PC-3 (cell line): ENCODE results near the gene NOVA1. TPM values are rescaled to one million over a fixed set of nuclear protein-coding genes. Genes with fewer than 3 reads are reported as not detected.

Source experiments
- ATAC-seq: fragments of 200-7000 bp; cut with Tn5 transposase; 2 replicates; pipeline ENCODE4 v1.9.1; 2020; ENCODE audit warnings: mild to moderate bottlenecking, moderate library complexity
- BruUV-seq: library from RNA; stranded (reverse); fragments of 400-500 nt; replicated peaks from 2 replicates; lab custom pipeline; 2021; lab: Mats Ljungman, UMichigan
- CTCF ChIA-PET: fragments of 300-600 bp; sonication (Branson Sonifier 250); formaldehyde crosslinking; loops from one replicate; lab custom pipeline; 2022; ENCODE audit warnings: antibody characterized with exemption; lab: Charles Lee
- POLR2A ChIA-PET: fragments of 300-600 bp; sonication (Branson Sonifier 250); formaldehyde crosslinking; loops from one replicate; lab custom pipeline; 2022; ENCODE audit warnings: antibody characterized with exemption; ENCODE audit not compliant: unreplicated experiment; lab: Charles Lee
- DNase-seq: peaks from one replicate; pipeline ENCODE4 v3.0.0-alpha.2; 2015
- H2AFZ ChIP-seq: fragments of 300-600 bp; sonication (generic); 2 replicates; pipeline ENCODE4 v1.6.0; 2016; ENCODE audit warnings: antibody characterized with exemption, low read length
- H3F3A ChIP-seq: fragments of 300-600 bp; sonication (generic); one replicate; pipeline ENCODE4 v1.6.0; 2017; ENCODE audit warnings: antibody characterized with exemption, low read length, control low read depth, mild to moderate bottlenecking; ENCODE audit not compliant: unreplicated experiment
- H3K27ac ChIP-seq: fragments of 300-600 bp; sonication (generic); 2 replicates; pipeline ENCODE4 v1.5.1; 2016; ENCODE audit warnings: mild to moderate bottlenecking, low read length
- H3K27me3 ChIP-seq: fragments of 300-600 bp; sonication (generic); 2 replicates; pipeline ENCODE4 v1.6.1; 2016; ENCODE audit warnings: low read length, mixed read lengths
- H3K36me3 ChIP-seq: fragments of 300-600 bp; sonication (generic); 2 replicates; pipeline ENCODE4 v1.6.1; 2016; ENCODE audit warnings: low read depth, mixed run types, low read length, mixed read lengths
- H3K4me1 ChIP-seq: fragments of 300-600 bp; sonication (generic); 2 replicates; pipeline ENCODE4 v1.5.1; 2016; ENCODE audit warnings: low read length; ENCODE audit not compliant: insufficient read depth
- H3K4me2 ChIP-seq: fragments of 300-600 bp; sonication (generic); 2 replicates; pipeline ENCODE4 v1.6.0; 2016; ENCODE audit warnings: low read length
- H3K4me3 ChIP-seq: fragments of 300-600 bp; sonication (generic); 2 replicates; pipeline ENCODE4 v1.5.1; 2016; ENCODE audit warnings: mild to moderate bottlenecking, low read length, mixed read lengths
- H3K79me2 ChIP-seq: fragments of 300-600 bp; sonication (generic); 2 replicates; pipeline ENCODE4 v1.6.1; 2017; ENCODE audit warnings: low read length, mixed read lengths
- H3K9ac ChIP-seq: fragments of 300-600 bp; sonication (generic); 2 replicates; pipeline ENCODE4 v1.6.0; 2016; ENCODE audit warnings: mild to moderate bottlenecking, low read length
- H3K9me2 ChIP-seq: fragments of 300-600 bp; sonication (generic); replicated peaks from 2 replicates; pipeline ENCODE4 v1.6.1; 2016; ENCODE audit warnings: mixed run types, low read length, mixed read lengths
- H3K9me3 ChIP-seq: fragments of 300-600 bp; sonication (generic); 2 replicates; pipeline ENCODE4 v1.6.1; 2016; ENCODE audit warnings: low read length, mixed read lengths
- H4K20me1 ChIP-seq: fragments of 300-600 bp; sonication (generic); 2 replicates; pipeline ENCODE4 v1.6.1; 2016; ENCODE audit warnings: low read length, mixed read lengths
- EZH2 ChIP-seq: fragments of 300-600 bp; sonication (generic); IDR thresholded peaks from one replicate; pipeline ENCODE4 v1.6.1; 2017; ENCODE audit warnings: antibody characterized with exemption, mild to moderate bottlenecking, low read length; ENCODE audit not compliant: unreplicated experiment
- EZH2phosphoT487 ChIP-seq: fragments of 300-600 bp; sonication (generic); IDR thresholded peaks from 2 replicates; pipeline ENCODE4 v1.6.1; 2018; ENCODE audit warnings: mild to moderate bottlenecking, antibody characterized with exemption, low read length, borderline replicate concordance
- intact Hi-C: fragments of 100-400 bp; cut with micrococcal nuclease; formaldehyde crosslinking; loops from 2 replicates; pipeline ENCODE4 v1.9.0; 2023
- total RNA-seq: library from RNA; depleted of rRNA; stranded (reverse); fragments of >200 nt; gene quantifications from 2 replicates; pipeline ENCODE4 v1.2.3, GENCODE V29; 2014
- TF ChIP-seq, protein P1 (sequence below): fragments of 300-600 bp; sonication (generic); conservative IDR thresholded peaks from 2 replicates; pipeline ENCODE4 v1.5.1; 2017; ENCODE audit warnings: antibody characterized with exemption, low read depth, mild to moderate bottlenecking, low read length

NOVA1 gene
- total RNA-seq, 1 experiment from 2014 or later, result 1.1 TPM

DNA sequence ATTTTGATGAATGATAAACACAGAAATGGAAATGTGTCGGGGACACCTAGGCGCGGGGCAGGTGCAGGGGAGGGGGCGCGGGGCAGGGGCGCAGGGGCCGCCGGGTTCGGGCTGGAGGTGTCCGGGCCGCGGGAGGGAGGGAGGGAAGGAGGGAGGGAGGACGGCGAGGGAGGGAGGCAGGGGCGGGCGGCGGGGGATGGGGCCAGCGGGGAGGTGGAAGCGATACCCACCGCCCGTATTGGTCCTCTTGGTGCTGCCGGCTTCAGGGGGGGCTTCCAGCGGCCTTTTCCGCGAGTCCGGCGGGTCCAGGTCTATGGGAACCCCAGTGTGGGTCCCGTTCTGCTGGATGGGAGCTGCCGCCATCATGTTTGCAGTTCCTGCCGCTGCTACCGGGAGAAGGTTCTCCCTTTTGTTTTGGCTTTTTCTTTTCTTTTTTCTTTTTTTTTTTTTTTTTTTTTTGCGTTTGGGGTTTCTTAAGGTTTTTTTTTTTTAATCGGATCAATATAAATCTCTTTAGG, 703 bp downstream of the NOVA1 start:
- no peak for DNase-seq
- no peak overlapping the region for H3K27ac ChIP-seq
- H3K4me2 ChIP-seq, result peak overlapping the region; percentile 92
- no peaks in the 10 kb centered on the region for H3K36me3 ChIP-seq
- intact Hi-C loops, result loop anchor here (5.0 to 10.0 kb wide), 6 partner anchors 65 to 388 kb away; no protein-coding TSS in a partner anchor
- peak overlapping the region; percentile 95 for H2AFZ ChIP-seq
- no peaks in the 10 kb centered on the region for H3K9me2 ChIP-seq
- TF ChIP-seq EZH2, result no peak
- no peak for TF ChIP-seq EZH2phosphoT487
- TF ChIP-seq, protein P1, sequence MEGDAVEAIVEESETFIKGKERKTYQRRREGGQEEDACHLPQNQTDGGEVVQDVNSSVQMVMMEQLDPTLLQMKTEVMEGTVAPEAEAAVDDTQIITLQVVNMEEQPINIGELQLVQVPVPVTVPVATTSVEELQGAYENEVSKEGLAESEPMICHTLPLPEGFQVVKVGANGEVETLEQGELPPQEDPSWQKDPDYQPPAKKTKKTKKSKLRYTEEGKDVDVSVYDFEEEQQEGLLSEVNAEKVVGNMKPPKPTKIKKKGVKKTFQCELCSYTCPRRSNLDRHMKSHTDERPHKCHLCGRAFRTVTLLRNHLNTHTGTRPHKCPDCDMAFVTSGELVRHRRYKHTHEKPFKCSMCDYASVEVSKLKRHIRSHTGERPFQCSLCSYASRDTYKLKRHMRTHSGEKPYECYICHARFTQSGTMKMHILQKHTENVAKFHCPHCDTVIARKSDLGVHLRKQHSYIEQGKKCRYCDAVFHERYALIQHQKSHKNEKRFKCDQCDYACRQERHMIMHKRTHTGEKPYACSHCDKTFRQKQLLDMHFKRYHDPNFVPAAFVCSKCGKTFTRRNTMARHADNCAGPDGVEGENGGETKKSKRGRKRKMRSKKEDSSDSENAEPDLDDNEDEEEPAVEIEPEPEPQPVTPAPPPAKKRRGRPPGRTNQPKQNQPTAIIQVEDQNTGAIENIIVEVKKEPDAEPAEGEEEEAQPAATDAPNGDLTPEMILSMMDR, result no peak
- H4K20me1 ChIP-seq, result no peaks in the 10 kb centered on the region
- H3F3A ChIP-seq, result no peaks in the 10 kb centered on the region
- no peak for ATAC-seq
- ChIA-PET CTCF (no interaction called here), POLR2A (no interaction called here)
- peaks cover 43% of the 10 kb centered on the region for H3K27me3 ChIP-seq
- no peaks in the 10 kb centered on the region for H3K4me1 ChIP-seq
- no TSS peak for BruUV-seq
- no peaks in the 10 kb centered on the region for H3K9me3 ChIP-seq
- H3K9ac ChIP-seq, result peak overlapping the region; percentile 56; the same call in 1 of the 2 replicates
- H3K4me3 ChIP-seq, result peak overlapping the region; percentile 86
- no peaks in the 10 kb centered on the region for H3K79me2 ChIP-seq

DNA sequence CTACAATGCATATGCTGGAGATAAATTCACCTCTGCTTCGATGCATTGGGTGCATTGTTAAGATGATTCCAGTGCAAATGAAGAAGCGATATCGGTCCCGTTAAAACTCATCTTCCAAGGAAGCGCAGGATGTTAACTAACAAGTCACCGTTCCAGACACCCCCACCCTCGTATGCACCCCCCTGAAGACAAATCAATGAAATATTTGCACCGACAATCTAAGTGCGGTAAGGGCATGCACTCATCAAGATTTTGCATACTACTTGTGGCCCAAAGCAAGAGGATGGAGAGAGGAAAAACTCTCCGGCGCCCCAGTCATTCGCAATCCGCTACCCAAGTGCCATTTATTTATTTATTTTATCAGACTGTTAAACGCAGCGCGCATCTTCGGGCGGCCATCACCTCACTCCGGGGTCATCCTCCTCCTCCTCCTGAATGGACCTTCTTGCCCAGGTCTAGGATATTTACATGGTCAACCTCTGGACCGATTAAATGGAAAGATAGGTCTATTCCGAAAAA, 1.2 kb downstream of the NOVA1 start:
- ChIA-PET POLR2A (no interaction called here), CTCF (no interaction called here)
- no peaks in the 10 kb centered on the region for H3F3A ChIP-seq
- no TSS peak for BruUV-seq
- peak overlapping the region; percentile 92 for H3K4me2 ChIP-seq
- H3K9me3 ChIP-seq, result no peaks in the 10 kb centered on the region
- H4K20me1 ChIP-seq, result no peaks in the 10 kb centered on the region
- peaks cover 43% of the 10 kb centered on the region for H3K27me3 ChIP-seq
- DNase-seq (no peak), ATAC-seq (no peak)
- H3K36me3 ChIP-seq, result no peaks in the 10 kb centered on the region
- peak overlapping the region; percentile 95 for H2AFZ ChIP-seq
- TF ChIP-seq EZH2phosphoT487, result no peak
- no peak for TF ChIP-seq EZH2
- TF ChIP-seq, protein P1, result no peak
- no peak overlapping the region for H3K27ac ChIP-seq
- H3K4me3 ChIP-seq, result peak overlapping the region; percentile 86
- no peak overlapping the region for H3K9ac ChIP-seq
- H3K4me1 ChIP-seq, result no peaks in the 10 kb centered on the region
- intact Hi-C loops, result loop anchor here (5.0 to 10.0 kb wide), 6 partner anchors 64 to 388 kb away; no protein-coding TSS in a partner anchor
- no peaks in the 10 kb centered on the region for H3K79me2 ChIP-seq
- no peaks in the 10 kb centered on the region for H3K9me2 ChIP-seq

DNA sequence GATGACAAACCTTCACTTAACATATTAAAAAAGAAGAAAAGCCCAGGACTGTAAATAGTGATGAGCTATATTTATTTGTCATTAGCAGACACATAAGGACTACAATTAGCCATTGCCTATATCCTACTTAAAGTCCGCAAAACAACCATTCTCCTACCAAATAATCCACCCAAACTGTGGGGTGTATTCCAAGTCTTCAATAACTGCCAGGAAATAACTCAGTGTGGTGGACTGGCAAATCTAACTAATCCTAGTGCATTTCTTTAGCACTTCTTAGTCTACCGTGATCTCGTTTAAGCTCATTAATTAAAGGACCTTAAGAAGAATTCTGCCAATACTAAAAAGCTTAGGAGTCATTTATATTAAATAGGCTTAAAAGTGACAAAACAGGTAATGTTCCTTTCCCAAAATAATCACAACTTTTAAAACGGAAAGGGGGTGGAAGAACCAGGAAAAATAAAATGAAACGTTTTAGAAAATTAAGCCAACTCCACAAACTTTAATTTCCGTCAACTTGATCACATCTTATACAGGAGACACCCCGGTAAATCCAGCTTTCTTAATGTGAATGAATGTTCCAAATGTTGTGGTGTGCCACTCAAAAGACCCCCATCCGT, 1.8 kb downstream of the NOVA1 start:
- CTCF ChIA-PET, result interaction anchor here (0.6 kb wide), 1 partner anchor 197 kb away, joined by 3 read pairs; no protein-coding TSS in a partner anchor
- ATAC-seq (peak; percentile 20), DNase-seq (no peak)
- POLR2A ChIA-PET, result no interaction called here
- Histone ChIP-seq H3K9me2 (no peaks in the 10 kb centered on the region), H3K4me2 (peak overlapping the region; percentile 92), H3K9me3 (no peaks in the 10 kb centered on the region), H3K4me3 (peak overlapping the region; percentile 86), H3K79me2 (no peaks in the 10 kb centered on the region), H3F3A (no peaks in the 10 kb centered on the region), H3K27me3 (peaks cover 48% of the 10 kb centered on the region), H3K9ac (no peak overlapping the region), H3K4me1 (no peaks in the 10 kb centered on the region), H4K20me1 (no peaks in the 10 kb centered on the region), H3K36me3 (no peaks in the 10 kb centered on the region), H3K27ac (no peak overlapping the region), H2AFZ (no peak overlapping the region)
- intact Hi-C loops, result loop anchor here (2.0 to 10.0 kb wide), 7 partner anchors 64 to 389 kb away; no protein-coding TSS in a partner anchor
- TF ChIP-seq EZH2phosphoT487, result no peak
- TSS peak; percentile 36 for BruUV-seq
